ENCODE measurements around the gene POU2F3. TPM values are rescaled to one million over a fixed set of nuclear protein-coding genes. Genes with fewer than 3 reads are reported as not detected.

Gene POU2F3
- polyA plus RNA-seq, 3 donors: 0.37 to 0.54 TPM; not detected in 1

GRCh38 chr11:120326228-120326627 lies 86.3 kb downstream of the POU2F3 start:
- no peak for DNase-seq
- TF ChIP-seq CTCF (IDR thresholded peaks at IDR 0.05): no peak
- Histone ChIP-seq H2AFZ (ENCODE audit: insufficient read depth, low read depth, low read length, poor library complexity, severe bottlenecking) (no peak overlapping the region), H3K36me3 (replicated peaks in 1 of 2; ENCODE audit: control insufficient read depth in 1 of 2, insufficient read depth in 2 of 2, low read length in 2 of 2) (no peaks in the 10 kb centered on the region), H3K9me3 (replicated peaks in 1 of 2; ENCODE audit: control insufficient read depth in 1 of 2, insufficient read depth in 1 of 2, low read length in 2 of 2) (peaks cover 0 to 15% of the 10 kb centered on the region in 2 donors), H3K4me3 (replicated peaks in 1 of 3; ENCODE audit: low read depth in 2 of 3, low read length in 3 of 3) (no peak overlapping the region), H3K27me3 (ENCODE audit: control insufficient read depth in 2 of 2, insufficient read depth in 2 of 2, low read length in 2 of 2) (peaks cover 85 to 88% of the 10 kb centered on the region in 2 donors), H4K20me1 (ENCODE audit: insufficient read depth, low read length) (no peaks in the 10 kb centered on the region), H3K27ac (ENCODE audit: low read depth in 1 of 2, low read length in 2 of 2) (no peak overlapping the region), H3K4me1 (ENCODE audit: control insufficient read depth in 1 of 2, insufficient read depth in 2 of 2, low read length in 2 of 2) (peaks cover 2 to 11% of the 10 kb centered on the region in 2 donors), H3K4me2 (replicated peaks; ENCODE audit: extremely low read depth, low read length, poor library complexity, severe bottlenecking) (no peak overlapping the region), H3K9ac (ENCODE audit: insufficient read depth, low read length, poor library complexity, severe bottlenecking) (no peak overlapping the region), H3K79me2 (ENCODE audit: insufficient read depth, low read length) (no peaks in the 10 kb centered on the region)
- peaks cover 0 to 8% (median 5%) of the 10 kb centered on the region in 7 donors for H3K9me3 Mint-ChIP-seq
- intact Hi-C loops (cut with micrococcal nuclease): no loop called here
- H3K27me3 Mint-ChIP-seq (ENCODE audit: low read depth in 3 of 3): peaks cover 85 to 94% (median 92%) of the 10 kb centered on the region in 3 donors
- H3K36me3 Mint-ChIP-seq: peaks cover 0 to 2% of the 10 kb centered on the region in 2 donors
- 58% methylated on average over 1 of the region's 3 CpGs for WGBS (ENCODE audit: insufficient coverage)
- H3K27ac Mint-ChIP-seq: no peak overlapping the region
- peak overlapping the region in 1 of 2 donors; percentile 78 for H3K4me3 Mint-ChIP-seq
- H3K4me1 Mint-ChIP-seq: peaks cover 12% of the 10 kb centered on the region

- Histone ChIP-seq H3K79me2 (ENCODE audit: insufficient read depth, low read length) (no peaks in the 10 kb centered on the region), H3K9ac (ENCODE audit: insufficient read depth, low read length, poor library complexity, severe bottlenecking) (no peak overlapping the region), H4K20me1 (ENCODE audit: insufficient read depth, low read length) (no peaks in the 10 kb centered on the region), H2AFZ (ENCODE audit: insufficient read depth, low read depth, low read length, poor library complexity, severe bottlenecking) (no peak overlapping the region), H3K4me3 (replicated peaks in 1 of 3; ENCODE audit: low read depth in 2 of 3, low read length in 3 of 3) (no peak overlapping the region), H3K27ac (ENCODE audit: low read depth in 1 of 2, low read length in 2 of 2) (no peak overlapping the region), H3K4me1 (ENCODE audit: control insufficient read depth in 1 of 2, insufficient read depth in 2 of 2, low read length in 2 of 2) (peaks cover 2 to 11% of the 10 kb centered on the region in 2 donors), H3K27me3 (ENCODE audit: control insufficient read depth in 2 of 2, insufficient read depth in 2 of 2, low read length in 2 of 2) (peaks cover 91 to 93% of the 10 kb centered on the region in 2 donors), H3K9me3 (replicated peaks in 1 of 2; ENCODE audit: control insufficient read depth in 1 of 2, insufficient read depth in 1 of 2, low read length in 2 of 2) (peaks cover 0 to 15% of the 10 kb centered on the region in 2 donors), H3K4me2 (replicated peaks; ENCODE audit: extremely low read depth, low read length, poor library complexity, severe bottlenecking) (no peak overlapping the region), H3K36me3 (replicated peaks in 1 of 2; ENCODE audit: control insufficient read depth in 1 of 2, insufficient read depth in 2 of 2, low read length in 2 of 2) (no peaks in the 10 kb centered on the region)
- peak in 1 of 3 donors; percentile 37 for DNase-seq
- TF ChIP-seq CTCF (IDR thresholded peaks at IDR 0.05): no peak
- Mint-ChIP-seq H3K4me1 (peaks cover 12% of the 10 kb centered on the region), H3K27me3 (ENCODE audit: low read depth in 3 of 3) (peaks cover 86 to 94% (median 92%) of the 10 kb centered on the region in 3 donors), H3K27ac (no peak overlapping the region), H3K9me3 (peaks cover 0 to 8% (median 5%) of the 10 kb centered on the region in 7 donors), H3K36me3 (peaks cover 0 to 2% of the 10 kb centered on the region in 2 donors), H3K4me3 (peak overlapping the region in 1 of 2 donors; percentile 78)
- intact Hi-C loops (cut with micrococcal nuclease): no loop called here
- no CpG with 5 or more reads among the region's 4 CpGs for WGBS (ENCODE audit: insufficient coverage)
Measured at GRCh38 chr11:120326845-120327281, 86.9 kb downstream of the POU2F3 start.

Measured in CD14-positive monocyte (primary cell).